GM12865 (cell line): ENCODE results near the gene EYA4.

Experiments used
- DNase-seq: peaks from one replicate; pipeline ENCODE4 v3.0.0; 2010; ENCODE audit warnings: low read depth
- H3K4me3 ChIP-seq: 2 replicates; pipeline ENCODE4 v1.5.1; 2011; ENCODE audit warnings: mild to moderate bottlenecking, low read depth, low read length, control low read depth
- TF ChIP-seq, protein P1 (sequence below): IDR thresholded peaks from 2 replicates; pipeline ENCODE4 v1.5.1; 2011; ENCODE audit warnings: low read length, control low read depth, low read depth, inconsistent platforms; ENCODE audit not compliant: insufficient read depth; ENCODE audit errors: missing control alignments

The EYA4 gene

DNA sequence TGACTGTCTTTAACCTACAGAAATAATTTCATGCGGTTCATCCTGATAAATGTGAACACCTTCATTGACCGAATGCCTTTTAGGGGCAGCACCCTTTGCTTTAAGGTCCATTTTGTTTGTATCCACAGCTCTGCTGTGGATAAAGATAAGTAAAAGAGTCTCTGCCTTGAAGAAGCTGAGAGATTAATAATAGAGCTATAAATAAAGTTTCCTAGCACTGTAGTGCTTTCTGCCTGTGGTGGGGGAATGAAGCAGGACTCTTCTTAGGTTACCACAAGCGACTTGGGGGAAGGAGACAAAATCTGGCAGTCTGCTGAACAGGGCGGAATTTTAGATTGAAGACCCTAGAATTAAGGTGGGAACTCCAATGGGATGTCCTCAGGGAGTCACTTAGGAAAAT is 57.6 kb downstream of the EYA4 start:
- H3K4me3 ChIP-seq, result no peak overlapping the region
- TF ChIP-seq, protein P1, sequence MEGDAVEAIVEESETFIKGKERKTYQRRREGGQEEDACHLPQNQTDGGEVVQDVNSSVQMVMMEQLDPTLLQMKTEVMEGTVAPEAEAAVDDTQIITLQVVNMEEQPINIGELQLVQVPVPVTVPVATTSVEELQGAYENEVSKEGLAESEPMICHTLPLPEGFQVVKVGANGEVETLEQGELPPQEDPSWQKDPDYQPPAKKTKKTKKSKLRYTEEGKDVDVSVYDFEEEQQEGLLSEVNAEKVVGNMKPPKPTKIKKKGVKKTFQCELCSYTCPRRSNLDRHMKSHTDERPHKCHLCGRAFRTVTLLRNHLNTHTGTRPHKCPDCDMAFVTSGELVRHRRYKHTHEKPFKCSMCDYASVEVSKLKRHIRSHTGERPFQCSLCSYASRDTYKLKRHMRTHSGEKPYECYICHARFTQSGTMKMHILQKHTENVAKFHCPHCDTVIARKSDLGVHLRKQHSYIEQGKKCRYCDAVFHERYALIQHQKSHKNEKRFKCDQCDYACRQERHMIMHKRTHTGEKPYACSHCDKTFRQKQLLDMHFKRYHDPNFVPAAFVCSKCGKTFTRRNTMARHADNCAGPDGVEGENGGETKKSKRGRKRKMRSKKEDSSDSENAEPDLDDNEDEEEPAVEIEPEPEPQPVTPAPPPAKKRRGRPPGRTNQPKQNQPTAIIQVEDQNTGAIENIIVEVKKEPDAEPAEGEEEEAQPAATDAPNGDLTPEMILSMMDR, result no peak
- no peak for DNase-seq

DNA sequence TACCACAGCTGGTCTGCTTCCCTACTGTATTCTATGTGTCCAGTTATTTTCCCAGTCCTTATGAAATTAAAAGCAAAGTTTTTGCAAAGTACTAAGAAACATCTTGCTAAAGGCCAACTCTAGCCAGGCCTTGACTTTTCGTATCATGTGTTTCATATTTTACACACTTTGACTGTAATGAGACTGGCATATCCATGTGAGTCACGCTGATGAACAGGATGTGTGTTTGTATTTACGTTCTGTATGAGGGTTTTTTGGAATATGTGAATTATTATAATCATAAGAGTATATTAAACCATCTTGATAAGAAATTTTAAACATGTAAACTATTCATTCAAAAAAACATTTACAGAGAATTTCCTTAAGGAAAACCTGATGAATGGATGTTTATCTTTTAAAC is 59.7 kb downstream of the EYA4 start:
- H3K4me3 ChIP-seq, result no peak overlapping the region
- no peak for DNase-seq
- TF ChIP-seq, protein P1, result no peak

DNA sequence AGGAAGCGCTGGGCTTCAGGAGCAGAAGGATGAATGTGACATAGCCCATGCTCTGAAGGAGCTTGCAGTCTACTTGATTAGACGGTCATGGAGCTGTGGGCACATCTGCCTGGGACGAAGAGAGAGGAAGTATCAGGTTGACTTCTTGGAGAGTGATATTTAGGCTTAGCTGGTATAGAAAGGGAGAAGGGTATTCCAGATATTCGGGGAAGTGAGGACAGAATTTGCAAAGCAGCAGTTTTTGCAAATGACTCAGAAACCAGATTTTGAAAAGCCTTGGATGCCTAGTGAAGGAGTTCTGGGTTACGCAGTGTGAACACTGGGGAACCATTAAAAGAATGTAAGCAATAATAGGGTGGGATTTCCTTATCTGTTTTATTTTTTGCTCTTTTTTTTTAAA is 60.7 kb downstream of the EYA4 start:
- no peak for DNase-seq
- H3K4me3 ChIP-seq, result no peak overlapping the region
- TF ChIP-seq, protein P1, result no peak

DNA sequence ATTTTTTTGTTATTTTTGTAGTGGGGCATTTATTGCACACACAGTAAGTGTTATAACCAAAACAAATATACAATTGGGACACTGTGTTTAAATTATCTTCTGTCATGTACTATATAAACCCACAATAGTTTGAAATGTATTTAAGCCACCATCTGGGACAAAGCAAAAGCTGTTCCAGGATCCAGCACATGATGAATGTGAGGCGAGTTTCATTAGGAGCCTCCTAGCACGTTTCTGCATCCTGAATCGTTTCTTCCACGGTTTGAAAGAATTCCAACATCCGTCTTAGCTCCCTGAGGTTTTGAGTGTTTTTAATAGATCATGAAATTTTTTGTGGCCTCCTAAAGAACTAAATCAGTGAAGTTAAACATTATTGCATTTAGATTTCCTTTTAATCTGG is 65.8 kb downstream of the EYA4 start:
- no peak overlapping the region for H3K4me3 ChIP-seq
- DNase-seq, result no peak
- TF ChIP-seq, protein P1, result no peak

DNA sequence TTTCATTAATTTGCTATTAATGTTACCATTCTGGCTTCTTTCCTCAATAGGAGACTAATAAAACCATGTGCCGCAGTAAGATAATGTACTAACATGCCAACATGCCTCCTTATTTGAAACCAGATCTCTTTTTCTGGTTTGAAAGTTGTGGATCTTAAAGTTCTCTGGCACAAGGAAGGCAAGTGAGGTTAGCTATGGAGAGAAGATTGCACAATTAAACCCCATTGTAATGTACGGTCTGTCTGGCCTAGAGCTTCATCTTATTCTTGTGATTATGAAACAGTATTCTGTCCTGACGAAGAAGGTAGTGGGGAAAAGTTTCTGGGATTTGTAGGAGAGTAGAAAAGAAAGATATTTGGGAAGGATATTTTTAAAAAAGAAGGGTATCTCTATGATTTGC is 68.4 kb downstream of the EYA4 start:
- DNase-seq, result no peak
- TF ChIP-seq, protein P1, result no peak
- H3K4me3 ChIP-seq, result no peak overlapping the region

DNA sequence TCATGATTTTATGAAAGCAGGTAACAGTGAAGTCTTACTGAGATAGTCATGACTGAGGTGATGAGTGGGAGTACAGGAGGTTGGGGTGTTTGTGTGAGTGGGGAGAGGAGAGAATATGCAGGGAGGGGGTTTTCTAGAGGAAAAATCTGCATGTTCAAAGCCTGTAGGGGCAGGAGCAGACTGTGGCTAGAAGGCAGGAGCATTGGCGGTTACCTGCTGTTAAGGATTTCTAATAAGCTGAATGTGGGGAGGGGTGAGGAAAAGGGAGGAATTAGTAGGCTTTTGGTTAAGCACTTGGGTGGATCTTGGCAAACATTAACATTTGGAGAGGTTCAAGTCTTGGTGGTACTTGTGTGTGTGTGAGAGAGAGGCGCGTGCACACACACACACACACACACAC is 70.8 kb downstream of the EYA4 start:
- H3K4me3 ChIP-seq, result no peak overlapping the region
- no peak for DNase-seq
- TF ChIP-seq, protein P1, result no peak

DNA sequence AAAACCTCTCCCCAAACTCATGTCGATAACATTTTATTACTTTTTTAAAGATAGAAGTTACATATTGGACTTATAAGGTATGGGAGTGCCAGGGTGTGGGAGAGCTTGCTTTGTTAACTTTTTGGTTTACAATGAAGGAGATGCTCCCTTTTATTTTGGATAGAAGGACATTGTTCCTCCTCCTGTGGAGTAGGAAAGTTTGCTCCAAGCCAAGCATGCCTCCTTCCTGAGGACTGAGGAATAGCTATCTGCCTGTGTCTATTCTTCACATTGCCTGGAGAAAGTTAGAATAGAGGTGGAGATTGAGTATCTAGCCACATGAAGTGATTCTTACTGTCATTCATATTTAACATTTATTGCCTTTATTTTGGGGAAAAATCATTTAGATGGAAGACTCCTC is 71.9 kb downstream of the EYA4 start:
- TF ChIP-seq, protein P1, result no peak
- H3K4me3 ChIP-seq, result no peak overlapping the region
- DNase-seq, result no peak
